Measurements from ENCODE around the gene EIF3M.
"Not testable (repeated sequence)": the region's sequence is repeated elsewhere in the genome, so short reads cannot be mapped to it uniquely, and the experiment has no call there.

Gene EIF3M

DNA sequence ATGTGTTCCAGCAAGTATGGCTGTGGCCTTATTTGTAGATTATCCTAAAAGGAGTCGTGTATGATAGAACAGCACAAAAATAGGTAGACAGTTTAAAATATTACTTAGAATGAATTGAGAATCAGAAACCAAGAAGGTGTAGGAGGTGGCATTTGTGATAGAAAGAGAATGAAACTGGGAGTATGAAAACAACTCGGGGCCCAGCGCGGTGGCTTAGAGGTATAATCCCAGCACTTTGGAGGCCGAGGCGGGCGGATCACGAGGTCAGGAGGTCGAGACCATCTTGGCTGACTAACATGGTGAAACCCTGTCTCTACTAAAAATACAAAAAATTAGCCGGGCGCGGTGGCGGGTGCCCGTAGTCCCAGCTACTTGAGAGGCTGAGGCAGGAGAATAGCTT lies 12.5 kb downstream of the EIF3M start:
- not testable (repeated sequence) for DNase-seq (ENCODE audit: low read depth)

DNA sequence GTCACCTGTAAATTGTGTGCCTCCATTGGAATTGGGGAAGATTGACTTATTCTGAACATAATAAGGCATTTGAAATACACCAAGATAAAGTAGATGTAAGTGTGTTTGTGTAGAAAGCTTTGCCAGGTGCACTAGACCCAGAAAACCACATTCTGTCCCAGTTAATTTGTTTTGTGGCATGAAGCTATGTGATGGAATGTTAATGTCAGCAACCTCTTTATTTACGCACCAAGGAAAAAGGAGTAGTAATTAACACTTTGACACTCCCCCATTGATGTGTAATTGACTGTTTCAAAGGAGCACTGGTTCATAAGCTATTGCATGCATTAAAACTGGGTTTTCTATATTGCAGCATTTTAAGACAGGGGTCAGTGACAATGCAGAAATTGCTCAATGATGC lies 14.3 kb downstream of the EIF3M start:
- DNase-seq (ENCODE audit: low read depth): no peak

DNA sequence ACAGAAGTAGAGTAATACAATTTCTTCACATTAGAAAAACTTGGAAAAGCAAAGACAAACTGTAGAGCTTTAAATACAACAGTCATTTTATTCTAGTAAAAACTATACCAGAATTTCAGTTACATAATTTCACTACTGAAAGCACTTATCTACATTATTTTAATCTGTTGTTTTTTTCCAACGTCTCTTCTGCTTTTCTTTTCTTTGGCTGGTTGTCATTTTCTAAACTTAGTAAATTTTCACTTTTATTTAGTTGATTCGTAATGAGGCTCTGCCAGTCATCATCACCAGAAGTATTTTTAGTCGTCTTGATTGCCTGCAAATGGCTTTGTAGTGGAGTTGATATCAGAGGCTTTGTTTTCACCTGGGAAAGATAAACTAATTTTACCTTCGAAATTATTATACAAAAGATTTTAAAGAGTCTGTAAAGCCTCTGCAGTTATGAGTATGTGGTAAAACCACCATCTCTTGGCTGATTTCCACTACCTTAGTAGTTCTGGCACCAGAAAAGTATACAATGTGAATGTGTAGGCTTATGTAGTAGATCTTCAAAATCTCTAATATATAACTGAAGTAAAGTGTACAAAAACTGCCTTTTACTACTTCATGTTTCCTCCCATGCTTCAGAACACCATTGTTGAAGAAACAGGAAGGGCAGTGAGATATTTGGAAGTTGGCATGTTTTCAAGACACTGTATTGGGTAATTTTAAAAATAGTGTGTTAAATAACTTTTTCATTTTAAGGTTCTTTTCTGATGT lies 19.2 kb downstream of the EIF3M start:
- no peak for DNase-seq (ENCODE audit: low read depth)

DNA sequence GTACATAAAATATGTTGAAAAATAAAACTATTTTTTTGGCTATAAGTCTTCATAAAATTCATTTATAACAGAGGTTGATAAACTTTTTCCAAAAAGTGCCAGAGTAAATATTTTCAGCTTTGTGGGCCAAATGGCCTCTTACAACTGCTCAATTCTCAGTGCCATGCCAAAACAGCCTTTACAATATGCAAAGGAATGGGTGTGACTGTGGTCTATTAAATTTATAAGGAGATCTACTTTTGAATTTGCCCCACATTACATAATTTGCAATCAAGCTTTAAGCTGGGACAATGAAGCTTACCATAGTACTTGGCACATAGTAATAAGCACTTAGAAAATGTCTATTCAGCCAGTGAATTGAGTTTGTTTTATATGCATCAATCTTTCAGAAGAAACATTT lies 22.6 kb downstream of the EIF3M start:
- DNase-seq (ENCODE audit: low read depth): no peak

DNA sequence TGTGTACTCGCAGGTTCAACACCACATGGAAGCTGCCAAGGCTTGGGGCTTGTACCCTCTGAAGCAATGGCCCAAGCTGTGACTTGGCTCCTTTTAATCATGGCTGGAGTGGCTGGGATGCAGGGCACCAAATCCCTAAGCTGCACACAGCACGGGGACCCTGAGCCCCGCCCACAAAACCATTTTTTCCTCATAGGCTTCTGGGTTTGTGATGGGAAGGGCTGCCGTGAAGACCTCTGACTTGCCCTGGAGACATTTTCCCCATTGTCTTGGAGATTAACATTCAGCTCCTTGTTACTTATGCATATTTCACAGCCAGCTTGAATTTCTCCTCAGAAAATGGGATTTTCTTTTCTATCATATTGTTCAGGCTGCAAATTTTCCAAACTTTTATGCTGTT lies 25.2 kb downstream of the EIF3M start:
- not testable (repeated sequence) for DNase-seq (ENCODE audit: low read depth)

DNA sequence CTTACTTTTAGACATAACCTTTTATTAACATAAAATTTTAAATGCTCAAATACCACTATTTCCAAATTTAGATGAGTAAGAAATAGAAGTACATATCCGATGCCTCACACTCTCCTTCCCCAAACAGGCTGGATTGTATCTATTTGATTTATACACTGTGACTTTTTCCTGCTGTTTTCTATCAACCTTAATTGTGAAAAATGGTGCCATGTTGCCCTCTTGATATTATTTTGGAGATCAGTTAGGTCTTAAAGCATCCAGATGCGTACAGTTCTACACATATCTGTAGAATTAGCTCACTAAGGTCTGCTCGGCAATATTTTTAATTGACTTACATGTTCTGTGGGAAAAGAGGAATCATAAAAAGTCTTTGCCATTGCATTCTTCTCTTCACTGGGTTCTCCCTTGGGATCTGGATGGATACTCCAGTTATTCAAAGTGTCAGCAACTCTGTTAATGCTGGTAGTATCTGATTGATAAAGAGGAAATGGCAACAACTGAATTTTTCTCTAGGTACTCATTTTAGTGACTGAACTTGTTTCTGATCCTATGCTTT lies 27.2 kb downstream of the EIF3M start:
- DNase-seq (ENCODE audit: low read depth): no peak

DNA sequence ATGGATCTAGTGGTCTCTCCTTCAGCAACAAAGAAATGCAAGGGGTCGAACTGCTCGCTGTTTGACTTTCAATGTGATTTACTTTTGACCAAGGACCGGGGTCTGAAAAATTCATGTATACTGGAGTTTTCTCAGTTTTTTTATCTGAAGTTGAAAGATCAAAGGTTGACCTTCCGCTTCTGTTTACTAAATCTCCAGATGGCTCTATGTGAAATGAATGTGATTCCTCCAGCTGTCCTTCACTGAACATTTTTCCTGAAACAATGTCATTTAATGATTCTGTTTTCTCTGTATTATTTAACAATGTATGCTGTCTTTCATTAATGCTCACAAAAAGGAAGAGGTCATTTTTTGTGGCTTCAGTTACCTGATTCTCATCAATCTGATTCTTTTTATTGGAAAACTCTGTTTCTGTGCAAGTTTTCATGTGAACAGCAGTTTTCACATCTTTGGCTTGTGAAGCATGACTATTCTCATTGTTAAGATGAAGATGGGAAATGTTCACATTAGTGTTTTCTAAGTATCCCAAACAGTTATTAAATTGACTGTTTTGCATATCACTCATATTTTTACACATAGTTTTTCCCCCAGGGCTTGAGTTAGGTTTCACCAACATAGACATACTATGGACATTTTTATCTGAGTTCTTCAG lies 30.0 kb downstream of the EIF3M start:
- DNase-seq (ENCODE audit: low read depth): no peak

DNA sequence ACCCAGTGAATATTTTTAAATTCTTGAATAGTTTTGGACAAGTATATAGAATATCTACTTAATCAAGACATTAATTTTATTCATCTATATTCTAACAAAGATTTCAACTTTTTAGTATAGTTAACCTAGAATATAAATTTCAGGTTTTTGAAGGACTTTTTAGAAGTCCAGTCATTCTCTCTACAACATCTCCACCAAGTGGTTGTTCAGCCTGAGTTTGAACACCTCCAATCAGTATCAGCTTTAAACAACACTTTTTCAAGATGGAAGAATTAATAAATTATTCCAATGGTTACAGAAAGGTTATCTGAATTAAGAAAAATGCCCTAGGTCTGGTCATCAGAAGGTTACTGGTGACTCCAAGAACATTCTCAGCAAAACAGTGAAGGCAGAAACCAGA lies 31.8 kb downstream of the EIF3M start:
- no peak for DNase-seq (ENCODE audit: low read depth)

DNA sequence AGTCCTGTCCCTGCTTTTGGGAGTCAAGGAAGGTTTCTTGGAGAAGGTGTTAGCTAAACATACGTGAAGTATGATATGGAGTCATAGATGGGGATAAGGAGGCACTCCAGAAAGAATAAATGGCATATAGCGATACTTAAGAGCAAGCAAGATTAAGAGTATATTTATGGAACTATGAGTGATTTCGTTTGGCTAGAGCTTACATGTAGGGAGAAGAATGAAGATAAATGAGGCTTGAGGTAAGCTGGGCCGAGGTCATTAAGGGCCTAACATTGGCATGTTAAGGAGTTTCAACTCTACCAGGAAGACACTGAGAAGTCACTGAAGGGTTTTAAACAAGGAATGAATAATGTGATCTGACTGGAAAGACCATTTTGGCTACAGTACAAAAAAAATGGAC lies 33.3 kb downstream of the EIF3M start:
- DNase-seq (ENCODE audit: low read depth): no peak

DNA sequence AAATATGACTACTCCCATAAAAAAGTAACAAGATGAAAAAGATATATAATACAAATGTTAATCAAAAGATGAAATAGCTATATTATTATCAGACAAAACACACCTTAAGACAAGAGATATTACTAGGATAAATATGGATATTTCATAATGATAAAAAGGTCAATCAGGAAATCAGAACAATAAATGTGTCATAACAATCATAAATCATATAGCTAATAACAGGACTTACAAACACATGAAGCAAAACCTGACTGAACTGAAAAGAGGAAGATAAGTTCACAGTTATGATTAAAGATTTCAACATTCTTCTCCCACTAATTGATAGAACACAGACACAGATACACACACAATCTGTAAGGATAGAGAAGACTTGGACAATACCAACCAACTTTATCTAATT lies 47.2 kb downstream of the EIF3M start:
- no peak for DNase-seq (ENCODE audit: low read depth)

DNA sequence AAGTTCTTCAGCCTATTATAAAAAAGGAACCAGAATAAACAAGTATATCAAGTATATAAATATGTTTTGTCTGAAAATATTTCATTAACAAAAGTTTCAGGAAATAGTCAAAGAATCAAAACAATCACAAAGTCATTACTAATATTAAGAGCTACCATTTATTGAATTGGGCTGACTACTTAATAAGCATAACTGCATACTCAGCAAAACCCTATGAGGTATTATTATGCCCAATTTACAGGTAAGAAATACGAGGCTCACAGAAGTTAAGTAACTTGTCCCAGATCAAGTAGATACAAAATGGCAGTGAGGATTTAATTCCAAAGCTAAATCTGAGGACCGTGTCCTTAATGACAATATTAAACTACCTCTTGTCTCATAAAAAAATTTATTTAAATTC lies 52.2 kb downstream of the EIF3M start:
- no peak for DNase-seq (ENCODE audit: low read depth)

DNA sequence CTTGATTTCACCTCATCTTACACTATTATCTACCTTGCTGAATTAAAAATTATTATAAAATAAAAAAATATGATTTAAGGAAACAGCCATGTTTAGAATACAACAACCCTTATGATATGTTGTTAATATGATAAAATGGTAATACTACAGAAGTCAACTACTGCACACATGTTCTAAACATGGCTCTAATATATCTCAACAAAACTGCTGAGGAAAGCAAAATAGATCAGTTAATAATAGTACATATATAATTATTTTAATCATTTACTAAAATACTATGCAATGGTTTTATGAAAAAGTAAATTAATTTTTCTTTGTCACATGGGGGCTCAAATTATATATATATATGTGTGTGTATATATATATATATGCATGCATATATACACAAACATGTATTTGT lies 57.7 kb downstream of the EIF3M start:
- no peak for DNase-seq (ENCODE audit: low read depth)

DNA sequence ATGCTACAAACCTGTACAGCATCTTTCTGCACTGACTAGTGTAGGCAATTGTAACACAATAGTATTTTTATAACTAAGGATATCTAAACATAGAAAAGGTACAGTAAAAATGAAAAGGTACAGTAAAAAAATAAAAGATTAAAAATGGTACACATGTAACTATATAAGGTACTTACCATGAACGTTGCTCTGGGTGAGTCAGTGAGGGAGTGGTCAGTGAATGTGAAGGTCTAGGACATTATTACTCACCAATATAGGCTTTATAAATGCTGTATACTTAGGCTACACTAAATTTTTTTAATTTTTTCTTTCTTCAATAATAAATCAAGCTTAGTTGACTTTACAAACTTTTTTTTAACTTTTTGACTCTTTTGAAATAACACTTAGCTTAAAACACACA lies 59.9 kb downstream of the EIF3M start:
- no peak for DNase-seq (ENCODE audit: low read depth)
